Measurements from ENCODE around the gene CLDN22. TPM values are rescaled to one million over a fixed set of nuclear protein-coding genes. Genes with fewer than 3 reads are reported as not detected.

Gene CLDN22
- total and polyA plus RNA-seq, 9 of the 15 experiments (the other 6 are each of a cell fraction or from before 2014, with no cell fraction given): 0.21 TPM; not detected in 8

GRCh38 chr4:183348706-183349659, 28.9 kb upstream of the CLDN22 start (continued):
- TF ChIP-seq FOXP4 (CRISPR knock-in tag; IDR thresholded peaks at IDR 0.05; ENCODE audit: borderline replicate concordance): no peak
- TF ChIP-seq ZFP30 (CRISPR knock-in tag; IDR thresholded peaks at IDR 0.05; ENCODE audit: borderline replicate concordance): no peak; the same call in 1 of the 2 replicates
- no peak for TF ChIP-seq MCM5 (IDR thresholded peaks at IDR 0.05; ENCODE audit: low read depth)
- TF ChIP-seq DMBX1 (CRISPR knock-in tag; IDR thresholded peaks at IDR 0.05; ENCODE audit: borderline replicate concordance): peak; percentile 99
- no peak for TF ChIP-seq SMARCE1 (IDR thresholded peaks at IDR 0.05)
- no peak for TF ChIP-seq HNRNPLL (IDR thresholded peaks at IDR 0.05; ENCODE audit: low read depth, low read length, poor library complexity, severe bottlenecking)
- no peak for TF ChIP-seq ZNF512 (tag; IDR thresholded peaks at IDR 0.05)
- peak; percentile 57 for TF ChIP-seq JUNB (CRISPR knock-in tag; conservative IDR thresholded peaks at IDR 0.05)
- TF ChIP-seq SIX5 (IDR thresholded peaks at IDR 0.05; ENCODE audit: borderline replicate concordance in 1 of 2, insufficient read depth in 1 of 2, low read depth in 1 of 2, low read length in 2 of 2): no peak; a peak in 1 of 4 replicates
- peak; percentile 30; the same call in 1 of the 2 replicates for TF ChIP-seq CREB3L1 (IDR thresholded peaks at IDR 0.05; ENCODE audit: borderline replicate concordance, low read depth)
- no peak for TF ChIP-seq ZNF778 (CRISPR knock-in tag; IDR thresholded peaks at IDR 0.05)
- peak; percentile 64 for TF ChIP-seq ZFP36 (IDR thresholded peaks at IDR 0.05; ENCODE audit: low read depth, low read length, partially characterized antibody)
- peak; percentile 99 for TF ChIP-seq PTRF (tag; IDR thresholded peaks at IDR 0.05)
- no peak for TF ChIP-seq KHSRP (IDR thresholded peaks at IDR 0.05)
- TF ChIP-seq FOXA1 (IDR thresholded peaks at IDR 0.05; ENCODE audit: borderline replicate concordance): no peak
- TF ChIP-seq ZNF699 (CRISPR knock-in tag; IDR thresholded peaks at IDR 0.05; ENCODE audit: insufficient replicate concordance): peak; percentile 59
- no peak for TF ChIP-seq ETS1 (conservative IDR thresholded peaks at IDR 0.05; ENCODE audit: control insufficient read depth, low read depth, low read length)
- no peak for TF ChIP-seq XRCC4 (IDR thresholded peaks at IDR 0.05; ENCODE audit: extremely low read depth, insufficient read depth, insufficient read length)
- no peak for TF ChIP-seq U2AF1 (optimal IDR thresholded peaks at IDR 0.05; ENCODE audit: low read depth, low read length)
- peak; percentile 79 for TF ChIP-seq MAFK (IDR thresholded peaks at IDR 0.05; ENCODE audit: low read length)

Data from K562 (cell line).